SU-DHL-6 (cell line): ENCODE data around the gene NLGN1.

Experiments used
- H2AFZ ChIP-seq: fragments of 200-600 bp; sonication (generic); 2 replicates; pipeline ENCODE4 v1.6.1; 2014; ENCODE audit warnings: low read depth, mild to moderate bottlenecking, moderate library complexity, mixed read lengths, antibody characterized with exemption, low read length; ENCODE audit not compliant: severe bottlenecking
- H3F3A ChIP-seq: fragments of 200-600 bp; shearing (Covaris generic); 2 replicates; pipeline ENCODE4 v1.6.0; 2016; ENCODE audit warnings: antibody characterized with exemption, mild to moderate bottlenecking; ENCODE audit not compliant: insufficient read depth
- H3K27ac ChIP-seq: fragments of 200-600 bp; sonication (generic); 2 replicates; pipeline ENCODE4 v1.5.1; 2016; ENCODE audit warnings: low read depth, mild to moderate bottlenecking, low read length, moderate library complexity, mixed read lengths
- H3K27me3 ChIP-seq: fragments of 200-600 bp; sonication (generic), shearing (Covaris generic); 2 replicates; pipeline ENCODE4 v1.6.0; 2014; ENCODE audit warnings: mild to moderate bottlenecking, low read length
- H3K36me3 ChIP-seq: fragments of 200-600 bp; sonication (generic); 2 replicates; pipeline ENCODE4 v1.6.1; 2014; ENCODE audit warnings: mild to moderate bottlenecking, low read length, mixed read lengths
- H3K4me2 ChIP-seq: fragments of 300-600, 200-600 bp; shearing (Covaris generic), sonication (generic); 2 replicates; pipeline ENCODE4 v1.6.0; 2014; ENCODE audit warnings: low read length, low read depth, mild to moderate bottlenecking; ENCODE audit not compliant: poor library complexity, severe bottlenecking
- H3K4me3 ChIP-seq: fragments of 200-600 bp; sonication (generic); 2 replicates; pipeline ENCODE4 v1.5.1; 2014; ENCODE audit warnings: antibody characterized with exemption, low read length, mild to moderate bottlenecking, mixed read lengths; ENCODE audit not compliant: insufficient read depth, poor library complexity, severe bottlenecking
- H3K79me2 ChIP-seq: fragments of 200-600 bp; sonication (generic); 2 replicates; pipeline ENCODE4 v1.6.1; 2014; ENCODE audit warnings: mild to moderate bottlenecking, low read length, moderate library complexity; ENCODE audit not compliant: insufficient read depth
- H3K9ac ChIP-seq: fragments of 200-600 bp; sonication (generic); 2 replicates; pipeline ENCODE4 v1.7.0; 2014; ENCODE audit warnings: mild to moderate bottlenecking, low read length
- H3K9me2 ChIP-seq: fragments of 200-600 bp; sonication (generic); replicated peaks from 2 replicates; pipeline ENCODE4 v1.6.1; 2014; ENCODE audit warnings: low read length; ENCODE audit not compliant: insufficient read depth
- H3K9me3 ChIP-seq: fragments of 200-600 bp; sonication (generic); 2 replicates; pipeline ENCODE4 v1.6.1; 2014; ENCODE audit warnings: low read length, mixed read lengths; ENCODE audit not compliant: insufficient read depth
- H4K20me1 ChIP-seq: fragments of 200-600 bp; sonication (generic); 2 replicates; pipeline ENCODE4 v1.6.1; 2014; ENCODE audit warnings: low read depth, mild to moderate bottlenecking, antibody characterized with exemption, low read length, moderate library complexity, mixed read lengths
- CTCF ChIP-seq: fragments of 200-600 bp; sonication (generic); IDR thresholded peaks from one replicate; pipeline ENCODE4 v1.5.1; 2017; ENCODE audit warnings: antibody characterized with exemption, mild to moderate bottlenecking, low read length, moderate library complexity; ENCODE audit not compliant: insufficient read depth, poor library complexity, severe bottlenecking
- EZH2phosphoT487 ChIP-seq: fragments of 200-600 bp; sonication (generic), shearing (Covaris generic); conservative IDR thresholded peaks from 2 replicates; pipeline ENCODE4 v1.6.1; 2018; ENCODE audit warnings: mild to moderate bottlenecking, antibody characterized with exemption, low read length, moderate library complexity, mixed read lengths

NLGN1 gene

GRCh38 chr3:173547070-173547469, 149.5 kb downstream of the NLGN1 start:
- H3K36me3 ChIP-seq = no peaks in the 10 kb centered on the region
- no peaks in the 10 kb centered on the region for H4K20me1 ChIP-seq
- no peak overlapping the region for H2AFZ ChIP-seq
- H3F3A ChIP-seq = no peaks in the 10 kb centered on the region
- H3K9me3 ChIP-seq = no peaks in the 10 kb centered on the region
- H3K27me3 ChIP-seq = no peaks in the 10 kb centered on the region
- no peak overlapping the region for H3K4me2 ChIP-seq
- no peak for TF ChIP-seq CTCF
- no peak for TF ChIP-seq EZH2phosphoT487
- no peaks in the 10 kb centered on the region for H3K79me2 ChIP-seq
- H3K27ac ChIP-seq = no peak overlapping the region
- no peaks in the 10 kb centered on the region for H3K9me2 ChIP-seq
- no peak overlapping the region for H3K4me3 ChIP-seq
- H3K9ac ChIP-seq = no peak overlapping the region

DNA sequence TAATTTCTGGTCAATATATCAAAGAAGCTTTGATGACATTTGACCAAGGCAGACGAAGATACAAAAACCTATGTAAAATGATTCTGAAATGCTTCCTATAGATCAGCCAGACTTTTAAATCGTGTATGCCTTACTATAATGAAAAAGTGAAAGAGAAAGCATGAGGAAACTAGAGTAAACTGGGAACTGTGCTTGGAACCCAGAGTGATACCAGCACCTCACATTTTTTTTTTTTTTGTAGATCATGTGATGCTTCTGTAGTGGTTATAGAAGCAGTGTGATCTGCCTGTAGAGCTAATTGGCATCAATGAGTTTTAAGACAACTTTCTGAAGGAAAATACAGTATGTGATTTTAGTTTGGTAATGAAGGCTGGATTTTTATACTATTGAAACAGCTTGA, 150.7 kb downstream of the NLGN1 start:
- Histone ChIP-seq H3K9me3 (no peaks in the 10 kb centered on the region), H3K79me2 (no peaks in the 10 kb centered on the region), H3K9ac (no peak overlapping the region), H3F3A (no peaks in the 10 kb centered on the region), H3K27ac (no peak overlapping the region), H3K9me2 (no peaks in the 10 kb centered on the region), H3K4me2 (no peak overlapping the region), H2AFZ (no peak overlapping the region), H3K4me3 (no peak overlapping the region), H3K27me3 (no peaks in the 10 kb centered on the region), H4K20me1 (no peaks in the 10 kb centered on the region), H3K36me3 (no peaks in the 10 kb centered on the region)
- TF ChIP-seq EZH2phosphoT487 = no peak
- no peak for TF ChIP-seq CTCF

DNA sequence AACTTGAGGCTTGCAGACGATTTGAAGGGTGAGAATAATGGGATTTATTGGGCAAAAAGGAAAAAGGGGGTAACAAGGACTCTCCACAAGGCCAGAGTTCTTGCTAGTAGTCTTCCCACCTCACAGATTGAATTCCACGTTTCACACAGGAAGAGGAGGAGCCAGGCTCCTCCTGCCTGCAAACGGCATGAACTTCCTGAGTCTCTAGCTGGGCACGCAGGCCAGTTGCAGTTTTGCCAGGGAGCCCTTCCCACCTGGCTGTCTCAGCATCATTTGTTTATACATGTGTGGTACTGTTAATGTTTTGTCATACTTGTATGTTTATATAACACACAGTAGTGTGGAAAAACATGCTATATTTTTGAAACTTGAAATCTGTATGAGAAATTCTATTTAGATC, 155.0 kb downstream of the NLGN1 start:
- H3K9me2 ChIP-seq = no peaks in the 10 kb centered on the region
- no peaks in the 10 kb centered on the region for H3K27me3 ChIP-seq
- H4K20me1 ChIP-seq = no peaks in the 10 kb centered on the region
- H3K9me3 ChIP-seq = no peaks in the 10 kb centered on the region
- no peaks in the 10 kb centered on the region for H3K36me3 ChIP-seq
- no peak overlapping the region for H3K9ac ChIP-seq
- H3K4me2 ChIP-seq = no peak overlapping the region
- TF ChIP-seq CTCF (no peak), EZH2phosphoT487 (no peak)
- H3K79me2 ChIP-seq = no peaks in the 10 kb centered on the region
- no peak overlapping the region for H2AFZ ChIP-seq
- no peaks in the 10 kb centered on the region for H3F3A ChIP-seq
- no peak overlapping the region for H3K27ac ChIP-seq
- no peak overlapping the region for H3K4me3 ChIP-seq
